Measurements from ENCODE around the gene ATP5PD.

Gene ATP5PD

GRCh38 chr17:74994440-74994839 lies 52.3 kb downstream of the ATP5PD start:
- no peak for DNase-seq (ENCODE audit: low spot score)

DNA sequence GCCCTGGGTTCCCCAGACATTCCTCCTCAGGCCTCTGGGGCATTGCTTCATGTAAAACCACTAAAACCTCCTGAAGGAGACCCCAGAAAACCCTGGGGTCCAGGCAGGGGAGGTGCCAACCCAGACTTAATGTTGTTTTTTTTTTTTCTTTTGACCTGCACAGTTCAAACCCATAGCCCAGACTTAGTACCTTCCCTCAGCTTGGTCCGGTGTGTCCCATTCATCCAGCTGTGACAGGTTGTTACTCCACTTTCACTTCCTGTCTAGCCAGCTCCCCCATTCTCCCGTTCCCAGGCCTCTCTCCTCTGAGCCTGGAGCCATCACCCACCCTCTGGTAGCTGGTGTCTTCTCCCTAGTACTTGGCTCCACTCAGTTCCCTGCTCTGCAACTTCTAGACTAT lies 54.5 kb downstream of the ATP5PD start:
- DNase-seq (ENCODE audit: low spot score), result no peak

GRCh38 chr17:74990581-74991105 lies 56.1 kb downstream of the ATP5PD start:
- no peak for DNase-seq (ENCODE audit: low spot score)
